Endothelial cell of umbilical vein (primary cell): ENCODE data around the gene INHBE.

Source experiments
- CTCF ChIP-seq, 2 donors: IDR thresholded peaks; 1 replicate in 1 of 2; 2 replicates in 1 of 2; pipeline ENCODE4 v1.5.1; 2011; ENCODE audit warnings: low read length in 2 of 2, mild to moderate bottlenecking in 2 of 2, moderate library complexity in 2 of 2, control low read depth in 1 of 2, inconsistent platforms in 1 of 2, low read depth in 1 of 2; ENCODE audit not compliant: insufficient read depth in 1 of 2; ENCODE audit errors: extremely low read depth in 1 of 2
- POLR2A ChIP-seq: IDR thresholded peaks from 2 replicates; pipeline ENCODE4 v1.6.1; 2012; ENCODE audit warnings: low read depth, mild to moderate bottlenecking, control low read depth, low read length

- TF ChIP-seq CTCF (IDR thresholded peaks at IDR 0.05; ENCODE audit: extremely low read depth in 1 of 2, insufficient read depth in 1 of 2, low read depth in 1 of 2, low read length in 2 of 2) = no peak
- no peak for TF ChIP-seq POLR2A
These were observed 43.0 kb downstream of the INHBE start for GRCh38 chr12:57498132-57498502.
